Natural killer cell treated with Interleukin-12 subunit alpha and Interleukin-12 subunit beta and Interleukin-15 and Interleukin-18, amount 100 ng/mL, for 72 hours (primary cell): ENCODE measurements around the gene ETDA. TPM values are rescaled to one million over a fixed set of nuclear protein-coding genes. Genes with fewer than 3 reads are reported as not detected.

Experiments used
- ATAC-seq, 2 donors: fragments of 150-1000 bp; cut with Tn5 transposase in 1 of 2; sonication (Bioruptor Pico), chemical (Tn5 transposase) in 1 of 2; 2 replicates each; pipeline ENCODE4 v1.10.0; 2021
- DNase-seq: peaks from one replicate; pipeline ENCODE4 v3.0.0; 2022; ENCODE audit warnings: low spot score
- H3K27ac Mint-ChIP-seq, 2 donors: 1 replicate in 1 of 2; 2 replicates in 1 of 2; pipeline ENCODE4 v1.8.0; 2022; ENCODE audit warnings: mixed read lengths in 2 of 2, mild to moderate bottlenecking in 1 of 2, moderate library complexity in 1 of 2
- H3K27me3 Mint-ChIP-seq, 2 donors: 1 replicate in 1 of 2; 2 replicates in 1 of 2; pipeline ENCODE4 v1.8.0; 2022; ENCODE audit warnings: mixed read lengths in 2 of 2
- H3K36me3 Mint-ChIP-seq: one replicate; pipeline ENCODE4 v1.8.0; 2022; ENCODE audit warnings: mixed read lengths
- H3K4me1 Mint-ChIP-seq, 2 donors: 1 replicate in 1 of 2; 2 replicates in 1 of 2; pipeline ENCODE4 v1.8.0; 2022; ENCODE audit warnings: low read depth in 2 of 2, mixed read lengths in 2 of 2, mild to moderate bottlenecking in 1 of 2
- H3K4me3 Mint-ChIP-seq: one replicate; pipeline ENCODE4 v1.8.0; 2022; ENCODE audit warnings: mixed read lengths
- H3K9me3 Mint-ChIP-seq: 2 replicates; pipeline ENCODE4 v1.8.0; 2022; ENCODE audit warnings: mixed read lengths
- total RNA-seq, 2 donors: library from RNA; stranded (reverse); gene quantifications; one replicate each; pipeline ENCODE4 v1.2.3, GENCODE V29; 2022

The ETDA gene
- total RNA-seq, 2 donors from 2014 or later, result not detected

DNA sequence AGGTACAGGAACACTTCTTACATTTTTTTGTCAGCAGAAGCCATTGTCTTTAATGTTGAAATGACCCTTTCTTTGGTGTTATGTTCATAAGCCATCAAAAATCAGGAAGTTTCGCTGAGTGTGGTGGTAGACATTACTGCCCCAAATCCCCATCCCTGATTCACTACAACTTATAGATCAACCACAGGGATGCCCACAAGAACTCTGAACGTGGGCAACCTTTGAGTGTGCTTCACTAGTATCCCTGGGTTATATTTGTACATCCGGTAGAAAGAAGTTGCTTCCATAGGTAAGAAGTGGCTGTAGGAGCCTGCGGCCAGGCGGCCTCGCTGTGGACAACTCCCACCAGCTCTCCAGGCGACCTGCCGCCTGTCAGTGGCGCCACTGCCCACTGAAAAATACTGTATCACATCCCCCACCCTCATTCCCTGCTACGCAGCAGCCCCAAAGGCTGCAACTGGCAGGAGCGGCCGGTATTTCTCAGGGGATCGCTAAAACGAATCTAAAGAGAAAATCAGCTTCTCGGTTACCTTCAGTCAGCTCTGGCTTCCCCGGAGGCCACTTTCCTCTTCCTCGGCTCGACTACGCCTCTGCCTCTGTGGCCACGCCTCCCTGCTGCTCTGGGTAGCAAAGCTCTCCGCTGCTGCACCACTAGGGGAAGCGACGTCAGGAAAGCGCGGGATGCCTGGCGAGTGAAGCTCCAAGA lies 43.5 kb downstream of the ETDA start:
- peaks cover 8% of the 10 kb centered on the region for H3K36me3 Mint-ChIP-seq
- H3K4me3 Mint-ChIP-seq, result peak overlapping the region; percentile 84
- H3K4me1 Mint-ChIP-seq, result peaks cover 5 to 12% of the 10 kb centered on the region in 2 donors
- peaks cover 0 to 5% of the 10 kb centered on the region in 2 donors for H3K27me3 Mint-ChIP-seq
- ATAC-seq, result peak; percentile 90
- H3K9me3 Mint-ChIP-seq, result no peaks in the 10 kb centered on the region
- peak overlapping the region; percentile 43 to 76 for H3K27ac Mint-ChIP-seq
- DNase-seq, result peak; percentile 64

- ATAC-seq, result peak; percentile 52 to 57
- Mint-ChIP-seq H3K36me3 (peaks cover 8% of the 10 kb centered on the region), H3K4me3 (peak overlapping the region; percentile 84), H3K9me3 (no peaks in the 10 kb centered on the region), H3K27ac (peak overlapping the region; percentile 43 to 76), H3K27me3 (peaks cover 0 to 5% of the 10 kb centered on the region in 2 donors), H3K4me1 (peaks cover 5 to 12% of the 10 kb centered on the region in 2 donors)
- DNase-seq, result no peak
These were observed 44.1 kb downstream of the ETDA start for GRCh38 chrX:135295944-135296305.

DNA sequence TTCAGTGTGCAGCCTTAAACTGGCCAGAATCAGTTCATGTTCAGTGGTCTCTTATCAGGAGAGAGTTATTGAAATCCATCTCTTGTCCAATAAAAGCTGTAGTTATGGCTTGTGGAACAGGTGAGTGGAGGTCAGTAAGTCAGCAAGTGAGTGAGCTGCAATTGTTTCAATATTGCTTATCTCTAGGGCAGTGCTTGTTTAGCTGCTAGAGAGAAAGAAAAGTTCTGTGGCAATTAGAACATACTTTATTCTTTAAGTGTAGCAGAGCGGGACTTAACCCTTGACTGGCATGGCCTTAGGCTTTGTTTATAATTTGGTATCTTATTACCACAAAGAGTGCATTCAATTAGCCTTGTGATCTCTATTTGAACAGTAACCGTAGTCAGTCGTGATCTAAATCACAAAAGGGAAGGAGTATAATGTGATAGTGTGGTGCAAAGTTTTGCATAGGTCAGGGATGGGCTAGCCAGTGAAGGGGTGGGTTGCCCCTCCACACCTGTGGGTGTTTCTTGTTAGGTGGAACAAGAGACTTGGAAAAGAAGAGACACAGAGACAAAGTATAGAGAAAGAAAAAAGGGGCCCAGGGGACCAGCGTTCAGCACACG lies 50.5 kb downstream of the ETDA start:
- Mint-ChIP-seq H3K4me3 (no peak overlapping the region), H3K27me3 (peaks cover 0 to 2% of the 10 kb centered on the region in 2 donors), H3K4me1 (peaks cover 0 to 4% of the 10 kb centered on the region in 2 donors), H3K36me3 (no peaks in the 10 kb centered on the region), H3K9me3 (no peaks in the 10 kb centered on the region), H3K27ac (no peak overlapping the region)
- no peak for DNase-seq
- ATAC-seq, result no peak

Other genes starting within 250 kb of the ETDA start
- gene RTL8B, start 229.5 kb upstream of the ETDA start, total RNA-seq, result 1 to 10 TPM in 1 of 2 donors, under 1 TPM in 1; 0.47 to 1.9 TPM
- gene RTL8C, start 219.7 kb upstream of the ETDA start, total RNA-seq, result 10 to 100 TPM; 35.0 to 44.2 TPM
- 10 to 100 TPM; 11.1 to 18.3 TPM for gene RTL8A, start 199.9 kb upstream of the ETDA start, total RNA-seq
- not detected for gene SMIM10L2B, start 153.3 kb upstream of the ETDA start, total RNA-seq
- not detected for gene ETDB, start 131.5 kb upstream of the ETDA start, total RNA-seq
- not detected for gene CT55, start 80.7 kb upstream of the ETDA start, total RNA-seq
- gene ETDC, start 57.4 kb downstream of the ETDA start, total RNA-seq, result not detected
- gene ZNF75D, start 92.0 kb downstream of the ETDA start, total RNA-seq, result 1 to 10 TPM; 7.3 to 8.6 TPM
- 1 to 10 TPM; 2.4 to 2.9 TPM for gene ZNF449, start 92.7 kb downstream of the ETDA start, total RNA-seq
- gene SMIM10L2A, start 169.9 kb downstream of the ETDA start, total RNA-seq, result under 1 TPM in 1 of 2 donors, not detected in 1; 0.05 TPM